MM.1S (cell line): Measurements from ENCODE around the gene GID4.
A peak's percentile ranks its signal among the peaks of the same experiment; 100 is the strongest.

Source experiments
- DNase-seq: peaks from one replicate; pipeline ENCODE4 v3.0.0-alpha.2; 2015
- H2AFZ ChIP-seq: fragments of 300-600 bp; sonication (generic); 2 replicates; pipeline ENCODE4 v1.6.0; 2016; ENCODE audit warnings: antibody characterized with exemption, low read length
- H3F3A ChIP-seq: fragments of 300-600 bp; sonication (generic); 2 replicates; pipeline ENCODE4 v1.6.1; 2016; ENCODE audit warnings: mild to moderate bottlenecking, antibody characterized with exemption, low read length, moderate library complexity, mixed read lengths; ENCODE audit not compliant: insufficient read depth
- H3K27ac ChIP-seq: fragments of 300-600 bp; sonication (generic); 2 replicates; pipeline ENCODE4 v1.5.1; 2016; ENCODE audit warnings: mild to moderate bottlenecking, low read length
- H3K27me3 ChIP-seq: fragments of 300-600 bp; sonication (generic); replicated peaks from 2 replicates; pipeline ENCODE4 v1.6.0; 2016; ENCODE audit warnings: low read length; ENCODE audit not compliant: insufficient read depth
- H3K36me3 ChIP-seq: fragments of 300-600 bp; sonication (generic); replicated peaks from 2 replicates; pipeline ENCODE4 v1.6.1; 2016; ENCODE audit warnings: mild to moderate bottlenecking, low read length, mixed read lengths; ENCODE audit not compliant: insufficient read depth
- H3K4me1 ChIP-seq: fragments of 300-600 bp; sonication (generic); 2 replicates; pipeline ENCODE4 v1.6.1; 2016; ENCODE audit warnings: low read length, mixed read lengths
- H3K4me2 ChIP-seq: fragments of 300-600 bp; sonication (generic); 2 replicates; pipeline ENCODE4 v1.6.0; 2016; ENCODE audit warnings: low read depth, low read length
- H3K4me3 ChIP-seq: fragments of 300-600 bp; sonication (generic); 2 replicates; pipeline ENCODE4 v1.5.1; 2016; ENCODE audit warnings: low read length, mixed read lengths
- H3K79me2 ChIP-seq: fragments of 300-600 bp; sonication (generic); 2 replicates; pipeline ENCODE4 v1.6.1; 2016; ENCODE audit warnings: mixed run types, low read length, mixed read lengths
- H3K9ac ChIP-seq: fragments of 300-600 bp; sonication (generic); 2 replicates; pipeline ENCODE4 v1.6.1; 2016; ENCODE audit warnings: low read length, mixed read lengths
- H3K9me2 ChIP-seq: fragments of 300-600 bp; sonication (generic); replicated peaks from 2 replicates; pipeline ENCODE4 v1.6.1; 2016; ENCODE audit warnings: mild to moderate bottlenecking, low read length, mixed read lengths; ENCODE audit not compliant: insufficient read depth
- H3K9me3 ChIP-seq: fragments of 300-600 bp; sonication (generic); replicated peaks from 2 replicates; pipeline ENCODE4 v1.6.1; 2016; ENCODE audit warnings: mild to moderate bottlenecking, low read length, mixed read lengths; ENCODE audit not compliant: insufficient read depth
- H4K20me1 ChIP-seq: fragments of 300-600 bp; sonication (generic); 2 replicates; pipeline ENCODE4 v1.6.1; 2016; ENCODE audit warnings: mild to moderate bottlenecking, low read length, moderate library complexity, mixed read lengths; ENCODE audit not compliant: insufficient read depth
- EZH2 ChIP-seq: fragments of 300-600 bp; sonication (generic); optimal IDR thresholded peaks from 2 replicates; pipeline ENCODE3; 2017; ENCODE audit warnings: low read depth, mild to moderate bottlenecking, antibody characterized with exemption, low read length, mixed read lengths
- EZH2phosphoT487 ChIP-seq: fragments of 300-600 bp; sonication (generic); IDR thresholded peaks from 2 replicates; pipeline ENCODE4 v1.6.1; 2018; ENCODE audit warnings: antibody characterized with exemption, low read length
- TF ChIP-seq, protein P1 (sequence below): fragments of 300-600 bp; sonication (generic); IDR thresholded peaks from 2 replicates; pipeline ENCODE4 v1.5.1; 2016; ENCODE audit warnings: antibody characterized with exemption, low read length, mixed read lengths

GID4 gene

DNA sequence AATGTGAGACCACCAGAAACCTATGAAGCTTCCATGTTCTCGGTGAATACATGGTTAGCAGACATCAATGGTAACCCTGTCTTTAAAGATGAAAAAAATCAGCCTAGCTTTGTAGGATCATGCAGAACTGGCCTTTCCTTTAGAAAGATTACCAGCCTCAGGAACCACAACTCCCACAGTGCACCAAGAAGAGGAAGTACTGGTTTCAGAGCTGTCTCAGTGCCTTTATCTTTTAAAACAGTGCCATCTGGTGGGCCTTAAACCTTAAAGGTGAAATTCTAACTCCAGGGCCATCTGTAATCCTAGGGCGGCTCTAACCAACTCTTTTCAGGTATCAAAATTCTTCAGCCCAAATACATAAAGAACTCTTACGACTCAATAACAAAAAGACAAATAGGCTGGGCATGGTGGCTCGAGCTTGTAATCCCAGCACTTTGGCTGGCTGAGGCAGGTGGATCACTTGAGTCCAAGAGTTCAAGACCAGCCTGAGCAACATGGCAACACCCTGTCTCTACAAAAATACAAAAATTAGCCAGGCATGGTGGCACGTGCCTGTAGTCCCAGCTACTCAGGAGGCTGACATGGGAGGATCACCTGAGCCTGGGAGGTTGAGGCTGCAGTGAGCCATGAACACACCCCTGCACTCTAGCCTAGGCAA is 5.6 kb upstream of the GID4 start:
- no peaks in the 10 kb centered on the region for H3K9me3 ChIP-seq
- peak; percentile 87 for DNase-seq
- no peak overlapping the region for H3K27ac ChIP-seq
- H3K36me3 ChIP-seq = no peaks in the 10 kb centered on the region
- H3K9ac ChIP-seq = no peak overlapping the region
- no peak overlapping the region for H3K4me2 ChIP-seq
- no peaks in the 10 kb centered on the region for H4K20me1 ChIP-seq
- H3K9me2 ChIP-seq = no peaks in the 10 kb centered on the region
- H2AFZ ChIP-seq = no peak overlapping the region
- TF ChIP-seq EZH2phosphoT487 = no peak
- TF ChIP-seq, protein P1, sequence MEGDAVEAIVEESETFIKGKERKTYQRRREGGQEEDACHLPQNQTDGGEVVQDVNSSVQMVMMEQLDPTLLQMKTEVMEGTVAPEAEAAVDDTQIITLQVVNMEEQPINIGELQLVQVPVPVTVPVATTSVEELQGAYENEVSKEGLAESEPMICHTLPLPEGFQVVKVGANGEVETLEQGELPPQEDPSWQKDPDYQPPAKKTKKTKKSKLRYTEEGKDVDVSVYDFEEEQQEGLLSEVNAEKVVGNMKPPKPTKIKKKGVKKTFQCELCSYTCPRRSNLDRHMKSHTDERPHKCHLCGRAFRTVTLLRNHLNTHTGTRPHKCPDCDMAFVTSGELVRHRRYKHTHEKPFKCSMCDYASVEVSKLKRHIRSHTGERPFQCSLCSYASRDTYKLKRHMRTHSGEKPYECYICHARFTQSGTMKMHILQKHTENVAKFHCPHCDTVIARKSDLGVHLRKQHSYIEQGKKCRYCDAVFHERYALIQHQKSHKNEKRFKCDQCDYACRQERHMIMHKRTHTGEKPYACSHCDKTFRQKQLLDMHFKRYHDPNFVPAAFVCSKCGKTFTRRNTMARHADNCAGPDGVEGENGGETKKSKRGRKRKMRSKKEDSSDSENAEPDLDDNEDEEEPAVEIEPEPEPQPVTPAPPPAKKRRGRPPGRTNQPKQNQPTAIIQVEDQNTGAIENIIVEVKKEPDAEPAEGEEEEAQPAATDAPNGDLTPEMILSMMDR = peak; percentile 72
- peaks cover 73% of the 10 kb centered on the region for H3K79me2 ChIP-seq
- no peaks in the 10 kb centered on the region for H3F3A ChIP-seq
- H3K4me1 ChIP-seq = peaks cover 11% of the 10 kb centered on the region
- no peaks in the 10 kb centered on the region for H3K27me3 ChIP-seq
- no peak overlapping the region for H3K4me3 ChIP-seq

DNA sequence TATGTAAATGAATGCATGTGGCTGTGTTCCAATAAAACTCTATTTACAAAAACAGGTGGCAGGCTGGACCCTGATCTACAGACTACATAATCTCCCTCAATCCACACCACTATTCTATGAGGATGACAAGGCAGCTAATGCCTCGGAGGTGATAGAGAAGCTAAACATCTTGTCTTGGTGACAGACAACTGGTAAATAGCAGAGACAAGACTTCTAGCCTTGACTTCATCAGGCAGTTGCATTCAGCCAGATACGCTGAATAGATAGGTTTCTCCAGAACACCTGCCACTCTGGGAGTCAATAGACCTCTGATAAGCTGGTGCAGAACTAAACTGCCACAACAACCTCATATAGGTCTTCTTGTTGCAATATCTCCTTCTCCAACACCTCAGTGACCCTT is 3.5 kb upstream of the GID4 start:
- Histone ChIP-seq H3K4me2 (no peak overlapping the region), H3K9me2 (no peaks in the 10 kb centered on the region), H3K27ac (no peak overlapping the region), H4K20me1 (no peaks in the 10 kb centered on the region), H3K9ac (no peak overlapping the region), H3K9me3 (no peaks in the 10 kb centered on the region), H3K4me3 (no peak overlapping the region), H3K79me2 (peaks cover 79% of the 10 kb centered on the region), H3K4me1 (peaks cover 17% of the 10 kb centered on the region), H3K36me3 (no peaks in the 10 kb centered on the region), H3F3A (no peaks in the 10 kb centered on the region), H2AFZ (no peak overlapping the region), H3K27me3 (no peaks in the 10 kb centered on the region)
- no peak for DNase-seq
- no peak for TF ChIP-seq EZH2
- no peak for TF ChIP-seq EZH2phosphoT487
- TF ChIP-seq, protein P1 = no peak

DNA sequence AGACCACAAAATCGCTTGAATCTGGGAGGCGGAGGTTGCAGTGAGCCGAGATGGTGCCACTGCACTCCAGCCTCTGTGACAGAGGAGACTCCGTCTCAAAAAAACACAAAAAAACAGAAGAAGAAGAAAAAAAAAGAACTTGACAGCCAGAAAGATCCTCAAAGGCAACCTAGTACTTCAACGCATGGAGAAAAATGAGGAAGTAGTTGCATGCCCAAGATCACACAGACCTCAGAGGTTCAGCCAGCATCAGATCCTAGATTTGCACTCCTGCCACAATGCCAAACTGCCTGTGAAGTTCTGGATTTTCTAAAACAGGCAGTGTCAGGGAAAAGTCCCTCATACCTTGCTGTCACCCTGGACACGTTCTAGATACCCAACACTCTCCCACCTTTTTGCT is 1.7 kb upstream of the GID4 start:
- Histone ChIP-seq H4K20me1 (no peaks in the 10 kb centered on the region), H3K4me3 (peak overlapping the region; percentile 97; the same call in 1 of the 2 replicates), H3K36me3 (no peaks in the 10 kb centered on the region), H3K9ac (peak overlapping the region; percentile 72; the same call in 1 of the 2 replicates), H3K9me3 (no peaks in the 10 kb centered on the region), H3K79me2 (peaks cover 85% of the 10 kb centered on the region), H2AFZ (no peak overlapping the region), H3F3A (no peaks in the 10 kb centered on the region), H3K4me2 (peak overlapping the region; percentile 59; the same call in 1 of the 2 replicates), H3K27ac (no peak overlapping the region), H3K9me2 (no peaks in the 10 kb centered on the region), H3K27me3 (no peaks in the 10 kb centered on the region), H3K4me1 (peaks cover 18% of the 10 kb centered on the region)
- DNase-seq = no peak
- TF ChIP-seq, protein P1 = no peak
- TF ChIP-seq EZH2 (no peak), EZH2phosphoT487 (no peak)
